CD4-positive, CD25-positive, alpha-beta regulatory T cell (primary cell): ENCODE results near the gene ETV1. TPM values are rescaled to one million over a fixed set of nuclear protein-coding genes. Genes with fewer than 3 reads are reported as not detected.

Experiments used
- ATAC-seq, 2 donors: fragments of 150-1000 bp; cut with Tn5 transposase; one replicate each; pipeline ENCODE4 v1.10.0; 2021; ENCODE audit warnings: low read depth in 2 of 2, moderate number of reproducible peaks in 2 of 2, moderate library complexity in 1 of 2
- DNase-seq, 3 donors: peaks; one replicate each; pipeline versions ENCODE4 v3.0.0 to v3.0.0-alpha.2; 2012 to 2022; ENCODE audit warnings: mixed read lengths in 1 of 3
- H3K27ac ChIP-seq: one replicate; pipeline ENCODE4 v1.7.0; 2013; ENCODE audit warnings: mild to moderate bottlenecking, low read length; ENCODE audit not compliant: insufficient read depth, poor library complexity, severe bottlenecking
- H3K27me3 ChIP-seq: one replicate; pipeline ENCODE4 v1.7.0; 2013; ENCODE audit warnings: low read length; ENCODE audit not compliant: control insufficient read depth, insufficient read depth
- H3K36me3 ChIP-seq: one replicate; pipeline ENCODE4 v1.7.0; 2013; ENCODE audit warnings: mild to moderate bottlenecking, low read length, moderate library complexity; ENCODE audit not compliant: control insufficient read depth, insufficient read depth
- H3K4me1 ChIP-seq: 2 replicates; pipeline ENCODE4 v1.7.0; 2013; ENCODE audit warnings: mild to moderate bottlenecking, low read length; ENCODE audit not compliant: insufficient read depth, control insufficient read depth, poor library complexity, severe bottlenecking
- H3K4me3 ChIP-seq: one replicate; pipeline ENCODE4 v1.7.0; 2013; ENCODE audit warnings: low read depth, mild to moderate bottlenecking, low read length, moderate library complexity
- H3K9me3 ChIP-seq, 2 experiments: 1 replicate in 1 of 2; 2 replicates in 1 of 2; pipeline ENCODE4 v1.7.0; 2013; ENCODE audit warnings: low read length in 2 of 2, mild to moderate bottlenecking in 1 of 2, moderate library complexity in 1 of 2; ENCODE audit not compliant: control insufficient read depth in 2 of 2
- H3K27ac Mint-ChIP-seq, 3 donors: one replicate each; pipeline ENCODE4 v1.8.0; 2020 to 2022; ENCODE audit warnings: mild to moderate bottlenecking in 3 of 3, mixed read lengths in 3 of 3, moderate library complexity in 2 of 3
- H3K27me3 Mint-ChIP-seq: one replicate; pipeline ENCODE4 v1.8.0; 2022; ENCODE audit warnings: mild to moderate bottlenecking, mixed read lengths
- H3K36me3 Mint-ChIP-seq: one replicate; pipeline ENCODE4 v1.8.0; 2020; ENCODE audit warnings: mixed read lengths
- H3K4me1 Mint-ChIP-seq, 4 donors: one replicate each; pipeline ENCODE4 v1.8.0; 2020 to 2022; ENCODE audit warnings: mixed read lengths in 4 of 4, mild to moderate bottlenecking in 1 of 4
- H3K4me3 Mint-ChIP-seq, 4 donors: one replicate each; pipeline ENCODE4 v1.8.0; 2020 to 2022; ENCODE audit warnings: mild to moderate bottlenecking in 4 of 4, mixed read lengths in 4 of 4, moderate library complexity in 3 of 4
- H3K9me3 Mint-ChIP-seq, 7 donors: one replicate each; pipeline ENCODE4 v1.8.0; 2020 to 2022; ENCODE audit warnings: mixed read lengths in 7 of 7, mild to moderate bottlenecking in 3 of 7, moderate library complexity in 2 of 7
- polyA plus RNA-seq, 4 donors: library from polyadenylated mRNA; unstranded; fragments of 300-500 nt; fragmentation: Illumina TruSeq; gene quantifications; one replicate each; pipeline ENCODE4 v1.2.3, GENCODE V29; 2021
- total RNA-seq: library from RNA; stranded (reverse); gene quantifications from one replicate; pipeline ENCODE4 v1.2.3, GENCODE V29; 2022

The ETV1 gene
- total and polyA plus RNA-seq, 5 donors from 2014 or later, result 0.07 to 1.2 (median 0.48) TPM; not detected in 1

DNA sequence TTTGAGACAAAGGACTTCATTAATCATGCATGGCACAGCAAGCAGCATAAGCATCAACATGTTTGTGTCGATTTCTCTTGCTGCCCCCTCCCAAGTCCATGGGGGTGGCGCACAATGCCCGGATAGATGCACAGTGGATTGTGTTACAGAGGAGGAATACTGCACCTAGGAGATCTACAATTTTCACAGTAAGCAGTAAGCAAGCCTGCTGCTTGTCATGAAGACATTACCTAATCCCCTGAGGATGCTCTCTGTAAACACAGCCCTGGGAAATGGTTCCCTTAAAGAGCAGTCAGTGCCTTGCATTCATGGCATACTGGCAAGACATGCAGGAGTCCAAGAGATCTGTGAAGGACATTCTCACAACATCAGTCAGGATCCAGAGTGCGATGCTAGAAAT, 137.7 kb downstream of the ETV1 start:
- Histone ChIP-seq H3K4me1 (peaks cover 6% of the 10 kb centered on the region), H3K9me3 (no peaks in the 10 kb centered on the region), H3K4me3 (no peak overlapping the region), H3K36me3 (no peaks in the 10 kb centered on the region), H3K27ac (no peak overlapping the region), H3K27me3 (no peaks in the 10 kb centered on the region)
- H3K36me3 Mint-ChIP-seq, result no peaks in the 10 kb centered on the region
- no peak for DNase-seq
- H3K27me3 Mint-ChIP-seq, result peaks cover 4% of the 10 kb centered on the region
- H3K9me3 Mint-ChIP-seq, result peaks cover 0 to 1% (median 0%) of the 10 kb centered on the region in 7 donors
- no peak overlapping the region for H3K4me3 Mint-ChIP-seq
- no peak for ATAC-seq
- peaks cover 4 to 16% (median 10%) of the 10 kb centered on the region in 4 donors for H3K4me1 Mint-ChIP-seq
- no peak overlapping the region for H3K27ac Mint-ChIP-seq

DNA sequence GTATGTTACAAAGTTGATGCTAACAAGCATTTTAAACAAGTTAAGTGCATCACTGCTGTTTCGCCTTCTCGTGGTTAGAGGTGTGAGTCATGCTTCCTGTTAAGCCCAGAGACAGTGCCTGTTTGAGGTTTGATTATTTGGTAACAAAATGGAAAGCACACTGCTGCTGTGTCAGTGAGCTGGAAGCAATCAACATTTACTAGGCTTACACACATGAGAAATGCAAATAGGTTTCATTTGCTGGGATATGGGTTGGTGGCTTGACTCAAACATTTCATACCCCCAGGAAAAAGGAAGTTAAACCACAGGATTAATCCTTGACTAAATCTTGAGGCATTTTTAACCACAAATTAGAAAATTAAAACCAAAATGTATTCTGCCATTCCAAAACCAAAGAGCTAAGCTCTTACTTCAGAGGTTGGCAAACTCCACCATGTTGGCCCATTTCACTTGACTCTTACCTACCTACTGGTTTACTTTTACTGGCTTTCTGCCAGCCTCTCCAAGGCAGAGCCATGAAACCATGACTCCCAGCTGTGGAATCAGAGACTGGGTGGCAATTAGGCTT, 139.2 kb downstream of the ETV1 start:
- Mint-ChIP-seq H3K36me3 (no peaks in the 10 kb centered on the region), H3K4me1 (peaks cover 4 to 16% (median 10%) of the 10 kb centered on the region in 4 donors), H3K27me3 (peaks cover 4% of the 10 kb centered on the region), H3K9me3 (peaks cover 0 to 1% (median 0%) of the 10 kb centered on the region in 7 donors), H3K4me3 (peak overlapping the region; percentile 2 to 57 (median 6)), H3K27ac (peak overlapping the region in 2 of 3 donors; percentile 56 to 99)
- Histone ChIP-seq H3K9me3 (no peaks in the 10 kb centered on the region), H3K27me3 (no peaks in the 10 kb centered on the region), H3K4me3 (peak overlapping the region; percentile 39), H3K4me1 (peaks cover 6% of the 10 kb centered on the region), H3K27ac (no peak overlapping the region), H3K36me3 (no peaks in the 10 kb centered on the region)
- DNase-seq (peak; percentile 38 to 63 (median 46)), ATAC-seq (peak; percentile 86 to 93)

DNA sequence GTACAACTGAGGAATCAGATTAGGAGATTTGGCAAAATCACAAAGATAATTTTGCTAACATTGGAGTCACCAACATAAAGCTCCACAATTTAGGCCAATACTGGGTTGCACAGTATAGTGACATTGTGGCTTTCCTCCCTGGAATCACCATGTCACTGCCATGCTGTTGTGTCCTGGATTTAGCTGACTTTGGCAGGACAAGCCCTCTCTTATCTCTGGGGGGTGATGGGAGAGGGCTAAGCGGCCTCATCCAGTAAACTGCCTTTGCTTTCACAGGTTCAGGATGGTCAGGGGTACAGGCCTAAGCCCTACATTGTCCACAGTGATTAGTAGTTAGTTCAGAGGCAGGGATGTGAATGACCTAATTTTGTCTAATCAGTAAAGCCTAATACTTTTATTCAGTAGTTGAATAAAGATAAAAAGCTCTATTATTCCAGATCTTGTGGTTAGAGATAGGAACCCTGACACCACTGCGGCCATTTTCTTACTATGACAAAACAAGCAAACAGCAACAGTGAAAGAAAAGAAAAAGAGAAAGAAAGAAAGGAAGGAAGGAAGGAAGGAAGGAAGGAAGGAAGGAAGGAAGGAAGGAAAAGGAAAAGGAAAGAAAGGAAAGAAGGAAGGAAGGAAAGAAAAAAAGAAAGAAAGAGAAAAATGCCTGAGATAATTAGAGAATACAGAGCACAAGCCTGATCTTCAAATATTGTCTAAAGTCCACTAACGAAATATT, 140.1 kb downstream of the ETV1 start:
- Histone ChIP-seq H3K9me3 (no peaks in the 10 kb centered on the region), H3K4me3 (peak overlapping the region; percentile 39), H3K4me1 (peaks cover 6% of the 10 kb centered on the region), H3K27me3 (no peaks in the 10 kb centered on the region), H3K36me3 (no peaks in the 10 kb centered on the region), H3K27ac (peak overlapping the region; percentile 43)
- DNase-seq (no peak), ATAC-seq (no peak)
- Mint-ChIP-seq H3K4me1 (peaks cover 4 to 16% (median 10%) of the 10 kb centered on the region in 4 donors), H3K27ac (peak overlapping the region in 1 of 3 donors; percentile 99), H3K36me3 (no peaks in the 10 kb centered on the region), H3K27me3 (peaks cover 4% of the 10 kb centered on the region), H3K9me3 (peaks cover 0 to 1% (median 0%) of the 10 kb centered on the region in 7 donors), H3K4me3 (peak overlapping the region in 1 of 4 donors; percentile 57)

DNA sequence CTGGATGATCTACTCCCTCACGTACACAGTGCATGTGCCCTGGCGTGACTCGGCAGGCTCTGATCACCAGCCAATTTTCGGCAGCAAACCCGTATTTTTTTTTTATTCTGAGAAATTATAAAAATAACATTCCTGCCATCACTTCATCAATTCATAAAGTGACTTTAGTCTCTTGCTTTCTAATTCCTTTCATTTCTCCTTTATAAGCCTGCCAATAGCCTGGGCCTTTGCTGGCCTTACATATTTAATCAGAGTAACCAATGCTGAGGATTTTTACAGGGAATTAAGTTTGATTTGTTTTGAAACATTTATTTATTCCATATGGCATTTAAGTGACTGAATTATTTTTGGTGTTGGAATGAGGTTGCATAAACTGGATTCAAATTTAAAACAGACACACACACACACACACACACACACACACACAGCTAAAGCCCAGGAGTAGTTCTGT, 140.8 kb downstream of the ETV1 start:
- H3K36me3 ChIP-seq, result no peaks in the 10 kb centered on the region
- Mint-ChIP-seq H3K4me3 (no peak overlapping the region), H3K4me1 (peaks cover 4 to 16% (median 10%) of the 10 kb centered on the region in 4 donors), H3K36me3 (no peaks in the 10 kb centered on the region), H3K27me3 (peaks cover 1% of the 10 kb centered on the region), H3K27ac (no peak overlapping the region), H3K9me3 (peaks cover 0 to 1% (median 0%) of the 10 kb centered on the region in 7 donors)
- no peak for ATAC-seq
- no peak overlapping the region for H3K4me3 ChIP-seq
- H3K9me3 ChIP-seq, result no peaks in the 10 kb centered on the region
- no peak overlapping the region for H3K27ac ChIP-seq
- DNase-seq, result no peak
- H3K27me3 ChIP-seq, result no peaks in the 10 kb centered on the region
- H3K4me1 ChIP-seq, result peaks cover 6% of the 10 kb centered on the region

DNA sequence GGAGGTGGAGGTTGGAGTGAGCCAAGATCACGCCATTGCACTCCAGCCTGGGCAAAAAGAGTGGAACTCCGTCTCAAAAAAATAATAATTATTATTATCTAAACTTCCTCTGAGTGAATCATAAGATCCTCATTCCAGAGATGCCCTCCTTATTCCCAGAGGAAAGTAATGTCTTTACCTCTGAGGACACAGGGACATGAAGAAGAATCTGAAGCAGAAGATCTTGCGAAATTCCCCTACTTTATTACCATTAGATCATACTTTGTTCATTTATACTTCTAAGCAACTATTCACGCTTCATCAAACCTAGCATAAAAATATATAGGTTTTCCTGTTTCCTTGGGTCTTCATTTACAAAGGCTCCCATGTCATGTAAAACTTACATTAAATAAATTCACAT, 143.1 kb downstream of the ETV1 start:
- Mint-ChIP-seq H3K27ac (no peak overlapping the region), H3K4me1 (peaks cover 4 to 16% (median 10%) of the 10 kb centered on the region in 4 donors), H3K27me3 (peaks cover 4% of the 10 kb centered on the region), H3K4me3 (no peak overlapping the region), H3K36me3 (no peaks in the 10 kb centered on the region), H3K9me3 (peaks cover 0 to 1% (median 0%) of the 10 kb centered on the region in 7 donors)
- ATAC-seq (no peak), DNase-seq (no peak)
- no peak overlapping the region for H3K27ac ChIP-seq
- H3K27me3 ChIP-seq, result no peaks in the 10 kb centered on the region
- no peaks in the 10 kb centered on the region for H3K36me3 ChIP-seq
- H3K9me3 ChIP-seq, result no peaks in the 10 kb centered on the region
- H3K4me3 ChIP-seq, result no peak overlapping the region
- peaks cover 6% of the 10 kb centered on the region for H3K4me1 ChIP-seq

DNA sequence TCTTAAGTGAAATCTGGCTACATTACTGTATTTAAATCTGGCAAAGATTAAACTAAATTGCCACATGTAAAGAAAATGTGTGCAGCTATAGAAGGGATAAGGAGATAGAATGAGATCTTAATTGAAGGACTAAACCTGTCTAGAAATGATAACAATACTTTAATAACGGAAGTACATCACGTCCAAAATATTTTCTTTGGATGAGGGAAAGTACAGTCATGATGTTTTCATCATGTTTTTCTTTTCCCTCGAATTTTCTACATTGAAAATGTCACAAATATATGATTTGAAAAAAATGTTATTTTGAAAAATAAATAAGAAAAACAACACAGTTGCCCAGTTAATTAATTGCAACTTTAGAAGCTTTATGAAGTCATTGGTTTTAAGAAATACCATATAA, 143.9 kb downstream of the ETV1 start:
- Histone ChIP-seq H3K27ac (no peak overlapping the region), H3K4me3 (no peak overlapping the region), H3K4me1 (peaks cover 5% of the 10 kb centered on the region), H3K9me3 (no peaks in the 10 kb centered on the region), H3K27me3 (no peaks in the 10 kb centered on the region), H3K36me3 (no peaks in the 10 kb centered on the region)
- Mint-ChIP-seq H3K9me3 (peaks cover 0 to 1% (median 0%) of the 10 kb centered on the region in 7 donors), H3K4me3 (no peak overlapping the region), H3K36me3 (no peaks in the 10 kb centered on the region), H3K4me1 (peaks cover 4 to 15% (median 9%) of the 10 kb centered on the region in 4 donors), H3K27me3 (peaks cover 4% of the 10 kb centered on the region), H3K27ac (no peak overlapping the region)
- DNase-seq (no peak), ATAC-seq (no peak)

DNA sequence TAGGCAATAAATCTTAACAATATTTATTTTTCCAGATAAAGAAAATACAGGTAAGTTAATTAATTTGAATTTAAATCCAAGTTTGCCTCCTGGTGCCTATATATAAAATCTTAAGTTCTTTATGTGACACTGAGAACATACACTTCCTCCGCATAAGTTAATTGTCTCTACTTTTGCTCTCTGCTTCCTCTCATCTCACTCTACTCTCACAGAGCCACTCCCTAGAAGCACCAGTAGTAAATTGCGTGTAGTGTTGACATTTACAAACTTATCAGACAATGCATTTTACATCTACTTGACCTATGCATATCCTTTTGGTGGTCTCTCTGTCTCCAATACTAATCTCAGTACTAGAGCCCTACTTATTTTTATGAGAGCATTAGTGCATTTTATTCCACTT, 144.5 kb downstream of the ETV1 start:
- H3K9me3 ChIP-seq, result no peaks in the 10 kb centered on the region
- no peak overlapping the region for H3K4me3 Mint-ChIP-seq
- no peaks in the 10 kb centered on the region for H3K4me1 ChIP-seq
- H3K36me3 Mint-ChIP-seq, result no peaks in the 10 kb centered on the region
- ATAC-seq, result no peak
- peaks cover 7% of the 10 kb centered on the region for H3K27me3 Mint-ChIP-seq
- H3K9me3 Mint-ChIP-seq, result peaks cover 0 to 1% (median 0%) of the 10 kb centered on the region in 7 donors
- no peaks in the 10 kb centered on the region for H3K36me3 ChIP-seq
- no peaks in the 10 kb centered on the region for H3K27me3 ChIP-seq
- no peak overlapping the region for H3K27ac ChIP-seq
- no peak overlapping the region for H3K27ac Mint-ChIP-seq
- DNase-seq, result no peak
- H3K4me1 Mint-ChIP-seq, result peaks cover 2 to 8% (median 6%) of the 10 kb centered on the region in 4 donors
- no peak overlapping the region for H3K4me3 ChIP-seq
